HT-29 (cell line): ENCODE data around the gene CTBP2. TPM values are rescaled to one million over a fixed set of nuclear protein-coding genes. Genes with fewer than 3 reads are reported as not detected.

Source experiments
- DNase-seq: peaks from one replicate; pipeline ENCODE4 v3.0.0-alpha.2; 2015; ENCODE audit warnings: low spot score
- total RNA-seq: library from RNA; depleted of rRNA; stranded (reverse); fragments of >200 nt; shearing (Covaris generic); gene quantifications from 2 replicates; pipeline ENCODE4 v1.2.3, GENCODE V29; 2014

Gene CTBP2
- total RNA-seq, 1 experiment from 2014 or later, result 207 TPM

GRCh38 chr10:125024497-125025234 lies 135.7 kb downstream of the CTBP2 start:
- DNase-seq, result peak; percentile 48

- DNase-seq, result no peak
Observed at GRCh38 chr10:125023862-125024496, 136.4 kb downstream of the CTBP2 start.

- DNase-seq, result no peak
Observed at GRCh38 chr10:125023255-125023654, 137.1 kb downstream of the CTBP2 start.

GRCh38 chr10:125022671-125023070 lies 137.7 kb downstream of the CTBP2 start:
- DNase-seq, result no peak

- no peak for DNase-seq
Observed at GRCh38 chr10:125021686-125022344, 138.5 kb downstream of the CTBP2 start.

- DNase-seq, result no peak
Observed at GRCh38 chr10:125020871-125021270, 139.5 kb downstream of the CTBP2 start.

GRCh38 chr10:125020386-125020785 lies 140.0 kb downstream of the CTBP2 start:
- DNase-seq, result no peak

GRCh38 chr10:125018576-125019143 lies 141.7 kb downstream of the CTBP2 start:
- no peak for DNase-seq

- DNase-seq, result no peak
Observed at GRCh38 chr10:125017547-125018298, 142.6 kb downstream of the CTBP2 start.

GRCh38 chr10:125016611-125017202 lies 143.7 kb downstream of the CTBP2 start:
- no peak for DNase-seq

- DNase-seq, result no peak
Observed at GRCh38 chr10:125016123-125016522, 144.2 kb downstream of the CTBP2 start.

- DNase-seq, result no peak
Observed at GRCh38 chr10:125015356-125015944, 144.9 kb downstream of the CTBP2 start.

- DNase-seq, result no peak
Observed at GRCh38 chr10:125014836-125015355, 145.5 kb downstream of the CTBP2 start.

GRCh38 chr10:125014086-125014830 lies 146.1 kb downstream of the CTBP2 start:
- DNase-seq, result no peak

GRCh38 chr10:125013529-125013872 lies 146.9 kb downstream of the CTBP2 start:
- no peak for DNase-seq

- no peak for DNase-seq
Observed at GRCh38 chr10:125012851-125013528, 147.4 kb downstream of the CTBP2 start.

GRCh38 chr10:125011926-125012705 lies 148.2 kb downstream of the CTBP2 start:
- no peak for DNase-seq

- DNase-seq, result no peak
Observed at GRCh38 chr10:125011171-125011925, 149.0 kb downstream of the CTBP2 start.
